ENCODE results near the gene CD53. TPM values are rescaled to one million over a fixed set of nuclear protein-coding genes. Genes with fewer than 3 reads are reported as not detected.

The CD53 gene
- total RNA-seq, 1 donor from 2014 or later = not detected

- DNase-seq (ENCODE audit: low spot score in 2 of 2, unreplicated experiment in 2 of 2) = no peak
- Mint-ChIP-seq H3K4me1 (no peaks in the 10 kb centered on the region), H3K27me3 (ENCODE audit: low read depth) (no peaks in the 10 kb centered on the region), H3K9me3 (peaks cover 35% of the 10 kb centered on the region), H3K4me3 (no peak overlapping the region), H3K27ac (no peak overlapping the region), H3K36me3 (peaks cover 22% of the 10 kb centered on the region)
- no peak for TF ChIP-seq CTCF (IDR thresholded peaks at IDR 0.05; ENCODE audit: unreplicated experiment)
These were observed 71.9 kb downstream of the CD53 start for GRCh38 chr1:110944806-110945205.

DNA sequence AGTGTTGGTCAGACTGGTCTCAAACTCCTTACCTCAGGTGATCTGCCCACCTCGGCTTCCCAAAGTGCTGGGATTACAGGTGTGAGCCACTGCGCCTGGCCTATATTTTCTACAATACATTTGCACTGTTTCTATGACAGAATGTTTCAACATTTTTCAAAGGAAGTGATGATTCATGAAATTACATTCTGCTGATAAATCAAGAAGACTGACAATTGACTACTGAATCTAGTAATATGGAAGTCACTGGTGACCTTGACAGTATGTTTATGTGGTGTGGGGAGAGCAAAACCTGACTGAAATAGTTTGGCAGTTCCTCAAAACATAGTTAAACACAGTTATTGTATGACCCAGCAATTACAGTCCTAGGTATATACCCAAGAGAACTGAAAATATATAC is 72.7 kb downstream of the CD53 start:
- Mint-ChIP-seq H3K4me1 (no peaks in the 10 kb centered on the region), H3K4me3 (no peak overlapping the region), H3K27me3 (ENCODE audit: low read depth) (no peaks in the 10 kb centered on the region), H3K27ac (no peak overlapping the region), H3K9me3 (peaks cover 34% of the 10 kb centered on the region), H3K36me3 (peaks cover 28% of the 10 kb centered on the region)
- no peak for TF ChIP-seq CTCF (IDR thresholded peaks at IDR 0.05; ENCODE audit: unreplicated experiment)
- no peak for DNase-seq (ENCODE audit: low spot score in 2 of 2, unreplicated experiment in 2 of 2)

GRCh38 chr1:110948038-110948810 is 75.3 kb downstream of the CD53 start:
- H3K27me3 Mint-ChIP-seq (ENCODE audit: low read depth) = no peaks in the 10 kb centered on the region
- no peak overlapping the region for H3K27ac Mint-ChIP-seq
- H3K4me3 Mint-ChIP-seq = no peak overlapping the region
- peaks cover 39% of the 10 kb centered on the region for H3K36me3 Mint-ChIP-seq
- H3K9me3 Mint-ChIP-seq = peaks cover 50% of the 10 kb centered on the region
- no peak for TF ChIP-seq CTCF (IDR thresholded peaks at IDR 0.05; ENCODE audit: unreplicated experiment)
- no peaks in the 10 kb centered on the region for H3K4me1 Mint-ChIP-seq
- no peak for DNase-seq (ENCODE audit: low spot score in 2 of 2, unreplicated experiment in 2 of 2)

Other genes starting within 250 kb of the CD53 start
- gene KCNA3, start 198.2 kb upstream of the CD53 start, total RNA-seq = 0.29 to 0.45 TPM (median 0.34 TPM) in 3 replicates
- gene LRIF1, start 90.8 kb downstream of the CD53 start, total RNA-seq = 7.8 to 7.9 TPM (median 7.8 TPM) in 3 replicates

Data from mesothelial cell of epicardium (in vitro differentiated cells).